GM19468 (cell line): ENCODE data around the gene COMMD9.

Source experiments
- ATAC-seq: cut with Tn5 transposase; IDR thresholded peaks from one replicate; pipeline ENCODE4 v1.9.1; 2021; ENCODE audit warnings: mild to moderate bottlenecking, moderate library complexity, moderate number of reproducible peaks; ENCODE audit not compliant: unreplicated experiment; ENCODE audit errors: extremely low read depth

The COMMD9 gene

GRCh38 chr11:36229091-36229705, 60.0 kb downstream of the COMMD9 start:
- no peak for ATAC-seq

GRCh38 chr11:36228689-36229088, 60.5 kb downstream of the COMMD9 start:
- no peak for ATAC-seq

DNA sequence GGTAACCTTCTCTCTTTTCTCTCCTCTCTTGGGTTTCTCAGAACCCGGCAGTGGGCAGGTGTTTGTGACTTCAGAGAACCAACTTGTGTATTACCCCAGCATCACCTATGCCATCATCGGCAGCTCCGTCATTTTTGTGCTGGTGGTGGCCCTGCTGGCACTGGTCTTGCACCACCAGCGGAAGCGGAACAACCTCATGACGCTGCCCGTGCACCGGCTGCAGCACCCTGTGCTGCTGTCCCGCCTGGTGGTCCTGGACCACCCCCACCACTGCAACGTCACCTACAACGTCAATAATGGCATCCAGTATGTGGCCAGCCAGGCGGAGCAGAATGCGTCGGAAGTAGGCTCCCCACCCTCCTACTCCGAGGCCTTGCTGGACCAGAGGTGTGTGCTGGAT, 62.2 kb downstream of the COMMD9 start:
- no peak for ATAC-seq

DNA sequence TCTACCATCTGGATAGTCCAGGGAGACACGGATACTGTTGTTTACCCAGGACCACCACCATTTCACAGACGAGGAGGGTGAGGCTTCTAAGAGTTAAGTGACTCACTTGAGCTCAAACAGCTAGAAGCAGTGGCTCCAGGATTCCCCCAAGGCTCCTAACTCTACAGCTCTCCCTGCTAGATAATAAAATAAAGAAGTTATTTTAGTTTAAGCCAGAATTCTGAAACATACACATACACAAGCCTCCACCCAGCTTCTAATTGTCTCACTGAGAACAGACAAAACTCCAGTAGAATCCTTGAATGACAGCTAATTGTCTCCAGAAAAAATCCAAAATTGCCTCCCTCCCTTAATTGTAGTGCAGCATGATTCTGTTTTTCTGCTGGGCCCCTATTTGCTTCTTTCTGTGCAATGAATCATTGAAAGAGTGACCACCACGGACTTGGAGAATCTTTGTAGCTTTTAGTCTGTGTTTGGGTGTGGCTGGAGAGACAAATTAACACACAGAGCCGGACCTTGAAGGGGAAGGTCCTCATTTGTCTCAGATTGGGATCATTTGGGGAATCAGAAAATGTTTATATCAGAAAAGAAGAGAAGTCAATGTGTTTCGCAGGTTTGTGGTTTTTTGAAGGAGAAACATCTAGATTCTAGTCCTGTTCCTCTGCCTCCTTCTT, 64.9 kb downstream of the COMMD9 start:
- ATAC-seq, result no peak

DNA sequence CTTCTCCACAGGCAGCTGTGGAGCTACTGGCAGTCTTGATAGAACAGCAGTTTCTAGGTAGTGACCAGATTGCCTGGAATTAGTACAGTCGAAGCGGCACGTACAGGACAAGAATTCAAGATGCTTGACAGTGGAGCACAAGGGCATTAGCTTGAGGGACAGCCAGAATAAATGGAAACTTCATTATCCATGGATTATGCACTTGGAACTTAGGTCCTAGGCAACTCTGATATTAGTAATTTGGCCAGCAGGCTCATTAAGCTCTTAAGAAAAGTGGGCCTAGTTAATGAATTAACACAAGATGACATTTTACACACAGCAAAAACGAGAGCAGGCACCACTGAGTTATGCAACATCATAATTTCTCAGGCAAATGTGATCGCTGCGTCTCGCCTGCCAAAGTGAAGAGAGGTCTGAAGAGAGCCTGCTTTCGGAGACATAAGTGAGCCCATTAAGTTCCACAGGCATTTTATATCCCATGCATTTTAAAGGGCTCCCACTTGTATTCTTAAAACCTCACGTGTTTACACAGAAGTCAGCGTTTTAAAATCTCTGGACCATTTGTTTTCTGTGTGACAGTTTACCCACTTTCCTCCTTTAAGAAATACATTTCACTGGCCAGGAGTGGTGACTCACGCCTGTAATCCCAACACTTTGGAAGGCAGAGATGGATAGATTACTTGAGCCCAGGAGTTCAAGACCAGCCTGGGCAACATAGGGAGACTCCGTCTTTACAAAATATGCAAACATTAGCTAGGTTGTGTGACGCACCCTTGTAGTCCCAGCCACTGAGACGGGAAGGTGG, 66.2 kb downstream of the COMMD9 start:
- ATAC-seq, result no peak
